Frontal cortex (tissue), 4 donors: ENCODE results near the gene CTSH. TPM values are rescaled to one million over a fixed set of nuclear protein-coding genes. Genes with fewer than 3 reads are reported as not detected.

Source experiments
- DNase-seq, 2 donors: peaks; one replicate each; pipeline ENCODE4 v3.0.0; 2012; ENCODE audit warnings: low spot score in 2 of 2
- FAIRE-seq: peaks from 2 replicates; lab custom pipeline; 2012; peaks lifted over from hg19 to GRCh38; lab: Jason Lieb, UNC
- total RNA-seq: library from RNA; depleted of rRNA; stranded (reverse); fragments of >200 nt; gene quantifications from one replicate; pipeline ENCODE4 v1.2.3, GENCODE V29; 2014
- donor health status: control.
- donor health status: control.
- donor health status: control.

The CTSH gene
- 4.9 TPM for total RNA-seq

GRCh38 chr15:78944669-78945407 lies at the start of gene CTSH:
CTSH (minus strand) TSS chr15:78945046; CDS start chr15:78944981, 65 bp downstream.
- DNase-seq (peak; percentile 75 to 88), FAIRE-seq (no peak)

- FAIRE-seq (no peak), DNase-seq (no peak)
These were observed 49.2 kb upstream of the CTSH start for GRCh38 chr15:78993931-78994530.

- FAIRE-seq (no peak), DNase-seq (no peak)
These were observed 48.5 kb upstream of the CTSH start for GRCh38 chr15:78993257-78993930.

- FAIRE-seq (no peak), DNase-seq (peak in 1 of 2 donors; percentile 45)
These were observed 47.8 kb upstream of the CTSH start for GRCh38 chr15:78992416-78993256.

- no peak for FAIRE-seq
These were observed 47.0 kb upstream of the CTSH start for GRCh38 chr15:78991879-78992278.

GRCh38 chr15:78991476-78991875 lies 46.6 kb upstream of the CTSH start:
- FAIRE-seq (no peak), DNase-seq (no peak)

More at GRCh38 chr15:78991879-78992278, 47.0 kb upstream of the CTSH start:
- no peak for DNase-seq

- DNase-seq (no peak), FAIRE-seq (no peak)
These were observed 45.4 kb upstream of the CTSH start for GRCh38 chr15:78990278-78990677.

- FAIRE-seq (no peak), DNase-seq (no peak)
These were observed 44.9 kb upstream of the CTSH start for GRCh38 chr15:78989701-78990240.

GRCh38 chr15:78988361-78988911 lies 43.6 kb upstream of the CTSH start:
- DNase-seq, result no peak
- FAIRE-seq, result no peak

- no peak for DNase-seq
- no peak for FAIRE-seq
These were observed 42.9 kb upstream of the CTSH start for GRCh38 chr15:78987556-78988360.

GRCh38 chr15:78985859-78986475 lies 41.1 kb upstream of the CTSH start:
- DNase-seq (no peak), FAIRE-seq (no peak)

- FAIRE-seq (no peak), DNase-seq (no peak)
These were observed 39.2 kb upstream of the CTSH start for GRCh38 chr15:78984041-78984440.

- FAIRE-seq (no peak), DNase-seq (no peak)
These were observed 38.5 kb upstream of the CTSH start for GRCh38 chr15:78983146-78983918.

GRCh38 chr15:78982736-78983135 lies 37.9 kb upstream of the CTSH start:
- DNase-seq (no peak), FAIRE-seq (no peak)

GRCh38 chr15:78981532-78982313 lies 36.9 kb upstream of the CTSH start:
- no peak for DNase-seq

GRCh38 chr15:78979456-78980320 lies 34.8 kb upstream of the CTSH start:
- peak; percentile 50 to 74 for DNase-seq
- FAIRE-seq, result no peak

More at GRCh38 chr15:78981532-78982313, 36.9 kb upstream of the CTSH start:
- FAIRE-seq, result no peak
